OCI-LY3 (cell line): ENCODE measurements around the gene LRRC3B.

Source experiments
- H2AFZ ChIP-seq: fragments of 200-600, 300-600 bp; shearing (Covaris generic); 2 replicates; pipeline ENCODE4 v1.6.0; 2014; ENCODE audit warnings: antibody characterized with exemption, low read depth, low read length
- H3K27ac ChIP-seq: fragments of 200-600, 300-600 bp; sonication (generic); 2 replicates; pipeline ENCODE4 v1.5.1; 2014; ENCODE audit warnings: mild to moderate bottlenecking, low read length, moderate library complexity, mixed read lengths
- H3K27me3 ChIP-seq: fragments of 200-600, 300-600 bp; sonication (generic); 2 replicates; pipeline ENCODE4 v1.6.1; 2014; ENCODE audit warnings: low read depth, low read length, mixed read lengths
- H3K36me3 ChIP-seq: fragments of 200-600, 300-600 bp; sonication (generic); replicated peaks from 2 replicates; pipeline ENCODE3; 2014; ENCODE audit warnings: low read depth, low read length, mixed read lengths
- H3K4me1 ChIP-seq: fragments of 300-600, 200-600 bp; sonication (generic); 2 replicates; pipeline ENCODE4 v1.6.1; 2014; ENCODE audit warnings: low read length, mixed read lengths
- H3K4me2 ChIP-seq: fragments of 200-600, 300-600 bp; sonication (generic); 2 replicates; pipeline ENCODE4 v1.6.1; 2014; ENCODE audit warnings: low read length, mixed read lengths
- H3K4me3 ChIP-seq: fragments of 300-600, 200-600 bp; sonication (generic); 2 replicates; pipeline ENCODE4 v1.5.1; 2014; ENCODE audit warnings: antibody characterized with exemption, mild to moderate bottlenecking, low read length, moderate library complexity
- H3K79me2 ChIP-seq: fragments of 300-600, 200-600 bp; shearing (Covaris generic); 2 replicates; pipeline ENCODE4 v1.6.1; 2014; ENCODE audit warnings: mild to moderate bottlenecking, low read length, mixed read lengths
- H3K9ac ChIP-seq: fragments of 300-600, 200-600 bp; shearing (Covaris generic); 2 replicates; pipeline ENCODE4 v1.6.0; 2014; ENCODE audit warnings: mild to moderate bottlenecking, low read length, moderate library complexity
- H3K9me3 ChIP-seq: fragments of 200-600, 300-600 bp; shearing (Covaris generic); 2 replicates; pipeline ENCODE4 v1.6.1; 2014; ENCODE audit warnings: low read length, mixed read lengths; ENCODE audit not compliant: insufficient read depth
- H4K20me1 ChIP-seq: fragments of 200-600, 300-600 bp; sonication (generic); 2 replicates; pipeline ENCODE4 v1.6.1; 2016; ENCODE audit warnings: low read length, mixed read lengths; ENCODE audit not compliant: insufficient read depth
- CTCF ChIP-seq: fragments of 200-600, 300-600 bp; sonication (generic); IDR thresholded peaks from 2 replicates; pipeline ENCODE4 v1.5.1; 2014; ENCODE audit warnings: antibody characterized with exemption, low read length, low read depth
- EZH2phosphoT487 ChIP-seq: fragments of 200-600 bp; shearing (Covaris generic); IDR thresholded peaks from 2 replicates; pipeline ENCODE4 v1.6.1; 2018; ENCODE audit warnings: antibody characterized with exemption, mixed run types, low read depth

The LRRC3B gene

GRCh38 chr3:26625187-26625586 is 2.6 kb downstream of the LRRC3B start:
- Histone ChIP-seq H3K9ac (no peak overlapping the region), H3K79me2 (no peaks in the 10 kb centered on the region), H4K20me1 (no peaks in the 10 kb centered on the region), H3K4me3 (no peak overlapping the region), H3K9me3 (no peaks in the 10 kb centered on the region; the same call in 1 of the 2 replicates), H2AFZ (no peak overlapping the region), H3K27ac (no peak overlapping the region), H3K36me3 (no peaks in the 10 kb centered on the region), H3K4me1 (no peaks in the 10 kb centered on the region), H3K4me2 (no peak overlapping the region), H3K27me3 (no peaks in the 10 kb centered on the region)
- TF ChIP-seq EZH2phosphoT487 (no peak), CTCF (no peak)

GRCh38 chr3:26627080-26627479 is 4.5 kb downstream of the LRRC3B start:
- H3K4me3 ChIP-seq = no peak overlapping the region
- H3K4me2 ChIP-seq = no peak overlapping the region
- H3K27me3 ChIP-seq = no peaks in the 10 kb centered on the region
- H4K20me1 ChIP-seq = no peaks in the 10 kb centered on the region
- H3K9me3 ChIP-seq = no peaks in the 10 kb centered on the region; the same call in 1 of the 2 replicates
- no peaks in the 10 kb centered on the region for H3K4me1 ChIP-seq
- H3K79me2 ChIP-seq = no peaks in the 10 kb centered on the region
- no peak for TF ChIP-seq CTCF
- no peak for TF ChIP-seq EZH2phosphoT487
- H3K9ac ChIP-seq = no peak overlapping the region
- H3K36me3 ChIP-seq = no peaks in the 10 kb centered on the region
- no peak overlapping the region for H3K27ac ChIP-seq
- no peak overlapping the region for H2AFZ ChIP-seq

GRCh38 chr3:26628915-26629314 is 6.3 kb downstream of the LRRC3B start:
- no peak overlapping the region for H3K4me3 ChIP-seq
- no peak overlapping the region for H3K4me2 ChIP-seq
- H3K9ac ChIP-seq = no peak overlapping the region
- no peaks in the 10 kb centered on the region for H3K79me2 ChIP-seq
- no peaks in the 10 kb centered on the region for H3K27me3 ChIP-seq
- H3K4me1 ChIP-seq = no peaks in the 10 kb centered on the region
- no peaks in the 10 kb centered on the region; the same call in 1 of the 2 replicates for H3K9me3 ChIP-seq
- H2AFZ ChIP-seq = no peak overlapping the region
- H3K36me3 ChIP-seq = no peaks in the 10 kb centered on the region
- no peak overlapping the region for H3K27ac ChIP-seq
- no peaks in the 10 kb centered on the region for H4K20me1 ChIP-seq
- TF ChIP-seq EZH2phosphoT487 (no peak), CTCF (no peak)

- Histone ChIP-seq H3K9me3 (no peaks in the 10 kb centered on the region), H4K20me1 (no peaks in the 10 kb centered on the region), H3K27ac (no peak overlapping the region), H3K9ac (no peak overlapping the region), H3K4me3 (no peak overlapping the region), H3K36me3 (no peaks in the 10 kb centered on the region), H3K79me2 (no peaks in the 10 kb centered on the region), H3K4me1 (no peaks in the 10 kb centered on the region), H2AFZ (no peak overlapping the region), H3K4me2 (no peak overlapping the region), H3K27me3 (no peaks in the 10 kb centered on the region)
- TF ChIP-seq CTCF (no peak), EZH2phosphoT487 (no peak)
These were observed 8.3 kb downstream of the LRRC3B start for GRCh38 chr3:26630669-26631389.
